IPS DF 6.9 (cell line): ENCODE results near the gene FAM219B.
"Not testable (repeated sequence)": the region's sequence is repeated elsewhere in the genome, so short reads cannot be mapped to it uniquely, and the experiment has no call there.

Source experiments
- DNase-seq: peaks from one replicate; pipeline ENCODE4 v3.0.0-alpha.2; 2013; ENCODE audit warnings: low read depth, low spot score
- H3K27ac ChIP-seq: one replicate; pipeline ENCODE4 v1.5.1; 2013; ENCODE audit warnings: low read length, control low read depth
- H3K27me3 ChIP-seq: 2 replicates; pipeline ENCODE4 v1.6.1; 2013; ENCODE audit warnings: mild to moderate bottlenecking, low read length; ENCODE audit not compliant: control insufficient read depth, insufficient read depth
- H3K36me3 ChIP-seq: 2 replicates; pipeline ENCODE4 v1.6.1; 2013; ENCODE audit warnings: low read length; ENCODE audit not compliant: control insufficient read depth, insufficient read depth
- H3K4me1 ChIP-seq: 2 replicates; pipeline ENCODE4 v1.6.1; 2013; ENCODE audit warnings: low read length; ENCODE audit not compliant: control insufficient read depth, insufficient read depth
- H3K4me3 ChIP-seq: 2 replicates; pipeline ENCODE4 v1.5.1; 2013; ENCODE audit warnings: mild to moderate bottlenecking, low read length
- H3K9me3 ChIP-seq: 2 replicates; pipeline ENCODE4 v1.6.1; 2013; ENCODE audit warnings: low read length, inconsistent platforms; ENCODE audit not compliant: control insufficient read depth, insufficient read depth
- WGBS: extraction: QIAGEN DNeasy Blood & Tissue Kit; methylation state at CpG from one replicate; pipeline ENCODE4 v1.1.7; 2013; ENCODE audit warnings: mixed read lengths, missing lambda C conversion rate; ENCODE audit not compliant: insufficient read length, insufficient coverage; 5-methylcytosine and 5-hydroxymethylcytosine counted together

The FAM219B gene

GRCh38 chr15:74892313-74892712 lies 14.3 kb downstream of the FAM219B start:
- Histone ChIP-seq H3K27me3 (no peaks in the 10 kb centered on the region), H3K4me3 (no peak overlapping the region), H3K4me1 (peaks cover 2% of the 10 kb centered on the region; the same call in 1 of the 2 replicates), H3K9me3 (no peaks in the 10 kb centered on the region), H3K36me3 (peaks cover 9% of the 10 kb centered on the region), H3K27ac (no peak overlapping the region)
- no CpG with 5 or more reads among the region's 3 CpGs for WGBS
- no peak for DNase-seq

- no CpG with 5 or more reads among the region's 3 CpGs for WGBS
- no peak for DNase-seq
- Histone ChIP-seq H3K36me3 (peaks cover 6% of the 10 kb centered on the region; the same call in 1 of the 2 replicates), H3K9me3 (no peaks in the 10 kb centered on the region), H3K27me3 (no peaks in the 10 kb centered on the region), H3K27ac (no peak overlapping the region), H3K4me1 (peaks cover 2% of the 10 kb centered on the region; the same call in 1 of the 2 replicates), H3K4me3 (no peak overlapping the region)
These were observed 15.2 kb downstream of the FAM219B start for GRCh38 chr15:74891469-74891868.

GRCh38 chr15:74890665-74890960 lies 16.0 kb downstream of the FAM219B start:
- H3K4me1 ChIP-seq = peaks cover 2% of the 10 kb centered on the region; the same call in 1 of the 2 replicates
- peaks cover 6% of the 10 kb centered on the region; the same call in 1 of the 2 replicates for H3K36me3 ChIP-seq
- H3K9me3 ChIP-seq = no peaks in the 10 kb centered on the region
- no CpG with 5 or more reads among the region's 1 CpG for WGBS
- no peaks in the 10 kb centered on the region for H3K27me3 ChIP-seq
- no peak overlapping the region for H3K27ac ChIP-seq
- DNase-seq = no peak
- H3K4me3 ChIP-seq = peak overlapping the region; percentile 91; the same call in 1 of the 2 replicates

- H3K36me3 ChIP-seq = peaks cover 6% of the 10 kb centered on the region; the same call in 1 of the 2 replicates
- peak; percentile 52 for DNase-seq
These were observed 16.6 kb downstream of the FAM219B start, which contains the start of gene MPI for GRCh38 chr15:74889883-74890664. Gene MPI (plus strand): TSS chr15:74890042. CDS start chr15:74890074, 32 bp downstream.

GRCh38 chr15:74889390-74889882 lies 17.2 kb downstream of the FAM219B start:
- Histone ChIP-seq H3K4me1 (peaks cover 2% of the 10 kb centered on the region; the same call in 1 of the 2 replicates), H3K4me3 (peak overlapping the region; percentile 91; the same call in 1 of the 2 replicates), H3K9me3 (no peaks in the 10 kb centered on the region), H3K27me3 (no peaks in the 10 kb centered on the region), H3K36me3 (peaks cover 6% of the 10 kb centered on the region; the same call in 1 of the 2 replicates), H3K27ac (no peak overlapping the region)
- WGBS = no CpG with 5 or more reads among the region's 8 CpGs
- DNase-seq = no peak

More at GRCh38 chr15:74889883-74890664, 16.6 kb downstream of the FAM219B start, which contains the start of gene MPI:
- WGBS = no CpG with 5 or more reads among the region's 47 CpGs
- Histone ChIP-seq H3K9me3 (no peaks in the 10 kb centered on the region), H3K4me1 (peaks cover 2% of the 10 kb centered on the region; the same call in 1 of the 2 replicates), H3K27me3 (no peaks in the 10 kb centered on the region), H3K27ac (no peak within 1 kb of the TSS), H3K4me3 (peak within 1 kb of the TSS; percentile 91)

GRCh38 chr15:74888716-74889115 lies 17.9 kb downstream of the FAM219B start:
- no CpG with 5 or more reads among the region's 4 CpGs for WGBS
- peaks cover 2% of the 10 kb centered on the region; the same call in 1 of the 2 replicates for H3K4me1 ChIP-seq

GRCh38 chr15:74887537-74888193 lies 19.0 kb downstream of the FAM219B start:
- H3K27ac ChIP-seq, H3K4me1 ChIP-seq, H3K9me3 ChIP-seq, H3K36me3 ChIP-seq, H3K4me3 ChIP-seq, H3K27me3 ChIP-seq, DNase-seq: not testable (repeated sequence)
- no CpG with 5 or more reads among the region's 10 CpGs for WGBS

More at GRCh38 chr15:74888716-74889115, 17.9 kb downstream of the FAM219B start:
- DNase-seq = no peak
- H3K27ac ChIP-seq = no peak overlapping the region
- no peak overlapping the region for H3K4me3 ChIP-seq
- peaks cover 6% of the 10 kb centered on the region; the same call in 1 of the 2 replicates for H3K36me3 ChIP-seq
- no peaks in the 10 kb centered on the region for H3K9me3 ChIP-seq
- H3K27me3 ChIP-seq = no peaks in the 10 kb centered on the region

GRCh38 chr15:74885461-74885860 lies 21.2 kb downstream of the FAM219B start:
- no peaks in the 10 kb centered on the region for H3K27me3 ChIP-seq
- no CpG with 5 or more reads among the region's 5 CpGs for WGBS
- no peak overlapping the region for H3K27ac ChIP-seq
- no peak for DNase-seq
- no peak overlapping the region for H3K4me3 ChIP-seq
- H3K9me3 ChIP-seq = peaks cover 2% of the 10 kb centered on the region
- peaks cover 2% of the 10 kb centered on the region; the same call in 1 of the 2 replicates for H3K4me1 ChIP-seq
- peaks cover 2% of the 10 kb centered on the region; the same call in 1 of the 2 replicates for H3K36me3 ChIP-seq

GRCh38 chr15:74884428-74885223 lies 22.0 kb downstream of the FAM219B start:
- H3K9me3 ChIP-seq = peaks cover 2% of the 10 kb centered on the region
- no CpG with 5 or more reads among the region's 4 CpGs for WGBS
- no peaks in the 10 kb centered on the region for H3K27me3 ChIP-seq
- no peak overlapping the region for H3K27ac ChIP-seq
- peaks cover 2% of the 10 kb centered on the region; the same call in 1 of the 2 replicates for H3K4me1 ChIP-seq
- H3K4me3 ChIP-seq = no peak overlapping the region
- H3K36me3 ChIP-seq = peaks cover 2% of the 10 kb centered on the region; the same call in 1 of the 2 replicates
- DNase-seq = no peak
